Suppressor macrophage (primary cell): ENCODE data around the gene C1QBP.
A peak's percentile ranks its signal among the peaks of the same experiment; 100 is the strongest.
"Not testable (repeated sequence)": the region's sequence is repeated elsewhere in the genome, so short reads cannot be mapped to it uniquely, and the experiment has no call there.

Experiments used
- DNase-seq, 4 experiments: peaks; one replicate each; pipeline ENCODE4 v3.0.0-alpha.2; 2020 to 2022
- total RNA-seq, 17 experiments: gene quantifications; one replicate each; lab custom pipeline; 2026; ENCODE audit warnings: mixed read lengths in 6 of 17, inconsistent platforms in 3 of 17; lab: John Stamatoyannopoulos, UW

C1QBP gene
- 39.0 to 126 (median 69.2) reads per million in 17 experiments for total RNA-seq

GRCh38 chr17:5438716-5439445, at the start of gene C1QBP:
TSS of gene C1QBP (minus strand) at chr17:5439155. CDS start at chr17:5439073, 82 bp downstream.
- DNase-seq: peak; percentile 97 to 100 (median 98)

DNA sequence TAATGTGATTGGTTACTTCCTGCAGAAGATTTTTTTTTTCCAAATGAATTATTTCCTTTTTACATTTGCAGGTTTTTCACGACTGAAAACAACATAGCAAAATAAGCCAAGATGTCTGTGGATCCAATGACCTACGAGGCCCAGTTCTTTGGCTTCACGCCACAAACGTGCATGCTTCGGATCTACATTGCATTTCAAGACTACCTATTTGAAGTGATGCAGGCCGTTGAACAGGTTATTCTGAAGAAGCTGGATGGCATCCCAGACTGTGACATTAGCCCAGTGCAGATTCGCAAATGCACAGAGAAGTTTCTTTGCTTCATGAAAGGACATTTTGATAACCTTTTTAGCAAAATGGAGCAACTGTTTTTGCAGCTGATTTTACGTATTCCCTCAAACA, 49.8 kb upstream of the C1QBP start:
- DNase-seq: no peak

DNA sequence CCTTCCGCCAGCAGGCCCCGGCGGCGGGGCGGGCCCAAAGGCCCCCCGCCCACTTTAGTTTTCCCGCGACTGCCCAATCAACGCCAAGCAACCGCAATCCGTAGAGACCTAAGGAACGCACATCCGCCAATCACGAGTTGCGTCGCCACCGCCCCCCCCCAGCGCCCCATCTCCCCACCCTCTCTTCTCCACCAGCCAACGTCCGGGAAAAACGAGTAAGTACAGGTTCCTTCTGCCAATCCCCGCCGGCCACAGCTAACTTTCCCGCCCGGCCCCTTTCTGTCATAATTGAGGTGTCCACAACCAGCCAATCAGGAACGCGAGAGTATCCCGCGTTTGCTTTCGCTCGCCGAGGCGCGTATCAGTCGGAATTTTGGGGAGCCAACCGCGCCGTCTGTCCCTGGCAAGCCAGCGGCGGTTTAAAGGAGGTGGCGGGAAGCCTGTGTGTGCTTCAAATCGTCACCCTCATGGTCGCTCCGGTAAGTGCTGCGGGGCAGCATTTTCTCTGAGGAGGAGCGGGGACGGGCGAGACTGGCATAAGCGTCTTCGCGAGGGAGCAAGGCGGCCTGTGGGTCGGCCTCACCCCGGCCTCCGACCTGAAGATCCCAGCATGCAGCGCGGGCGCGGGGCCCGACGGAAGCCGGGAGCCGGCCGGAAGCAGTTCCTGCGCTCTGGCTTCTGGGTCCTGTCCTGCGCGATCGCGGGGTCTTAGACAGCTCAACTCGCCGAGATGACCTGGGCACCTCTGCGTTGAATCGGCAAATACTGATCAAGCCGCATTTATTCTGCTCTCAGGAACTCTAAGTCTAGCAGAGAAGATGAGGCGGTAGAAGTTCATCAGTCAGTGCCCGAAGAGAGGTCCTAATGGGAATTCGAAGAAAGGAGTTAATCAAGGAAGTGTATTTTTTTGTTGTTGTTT, 47.5 kb upstream of the C1QBP start, which contains the start of gene MIS12:
TSS of gene MIS12 (plus strand) at position 361 of the 919 bp plus-strand sequence. CDS start 2,297 bp downstream, outside the sequence.
- peak; percentile 97 to 100 (median 98) for DNase-seq

DNA sequence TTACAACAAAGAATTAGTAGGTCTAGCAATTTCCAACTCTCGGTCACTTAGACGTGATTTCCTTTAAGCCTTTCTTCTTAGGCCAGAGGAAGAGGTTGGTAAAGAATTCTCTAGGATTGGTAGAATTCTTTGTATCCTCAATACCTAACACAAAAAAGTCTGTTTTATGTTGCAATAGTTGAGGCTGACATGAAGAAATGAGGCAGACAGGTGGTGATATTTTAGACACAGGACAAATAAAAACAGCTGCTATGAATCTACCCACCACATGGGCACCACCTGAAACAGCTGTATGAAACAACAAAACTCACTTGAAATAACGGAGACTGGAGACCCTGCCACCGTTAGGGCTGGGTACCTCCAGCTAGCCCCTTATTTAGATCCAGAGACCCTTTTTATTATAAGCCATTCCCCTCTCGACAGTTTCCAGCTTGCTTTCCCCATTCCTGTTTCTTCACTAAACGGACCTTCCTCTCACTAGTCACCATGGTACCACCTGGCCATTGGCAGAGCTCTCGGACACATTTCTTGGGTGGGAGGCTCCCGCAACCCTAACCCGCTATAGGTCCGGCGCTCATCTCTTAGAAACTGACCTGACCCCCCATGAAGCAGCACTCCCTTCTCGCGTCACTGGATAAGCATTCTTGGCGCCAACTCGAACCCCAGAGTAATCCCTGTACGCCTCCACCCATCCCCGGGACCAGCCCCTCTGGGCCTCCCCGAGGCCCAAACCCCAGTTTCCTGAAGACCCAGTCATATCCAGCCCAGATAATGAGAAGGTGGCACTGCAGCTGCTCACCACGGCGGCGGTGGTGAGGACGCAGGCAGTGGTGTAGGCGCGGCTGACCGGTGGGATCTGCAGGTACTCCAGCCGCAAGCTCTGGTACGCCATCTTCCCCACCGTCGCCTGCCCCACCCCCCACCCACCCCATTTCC, 46.6 kb upstream of the C1QBP start, which contains the start of gene DERL2:
TSS of gene DERL2 (minus strand) at position 909 of the 936 bp plus-strand sequence. CDS start at position 892, 17 bp downstream.
- peak in 1 of 4 experiments; percentile 20 for DNase-seq

DNA sequence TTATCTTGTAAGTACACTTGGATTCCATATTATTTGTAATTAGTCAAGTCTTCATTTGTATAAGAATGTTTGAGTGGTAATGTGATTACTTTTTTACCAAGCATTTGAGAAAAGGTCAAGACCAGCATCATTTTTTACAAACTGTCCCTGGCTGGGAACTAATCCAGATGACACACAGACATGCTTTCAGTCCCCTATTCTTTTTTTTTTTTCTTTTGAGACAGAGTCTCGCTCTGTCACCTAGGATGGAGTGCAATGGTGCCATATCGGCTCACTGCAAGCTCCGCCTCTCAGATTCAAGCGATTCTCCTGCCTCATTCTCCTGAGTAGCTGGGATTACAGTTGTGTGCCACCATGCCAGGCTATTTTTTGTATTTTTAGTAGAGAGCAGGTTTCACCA, 42.5 kb upstream of the C1QBP start:
- DNase-seq: no peak

GRCh38 chr17:5480962-5481361, 42.0 kb upstream of the C1QBP start:
- DNase-seq: no peak

GRCh38 chr17:5478992-5479391, 40.0 kb upstream of the C1QBP start:
- DNase-seq: no peak

GRCh38 chr17:5473906-5474305, 35.0 kb upstream of the C1QBP start:
- no peak for DNase-seq

DNA sequence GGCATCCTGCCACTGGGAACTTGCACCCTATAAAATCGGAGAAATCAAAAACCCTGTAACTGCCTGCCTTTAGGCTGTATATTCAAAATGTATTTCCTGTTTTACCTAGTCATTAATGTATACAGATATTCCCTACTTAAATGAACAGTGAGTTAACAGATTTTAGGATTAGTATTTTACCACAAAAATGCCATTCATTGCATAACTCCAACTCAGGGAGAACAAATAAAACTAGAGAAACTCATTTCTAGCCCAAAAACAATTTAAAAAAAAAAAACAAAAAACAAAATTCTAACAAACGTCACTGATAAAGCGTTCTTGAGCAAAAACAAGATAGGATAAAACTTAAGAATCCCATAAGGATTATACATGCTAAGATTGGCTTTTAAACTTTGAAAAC, 33.6 kb upstream of the C1QBP start:
- DNase-seq: no peak

DNA sequence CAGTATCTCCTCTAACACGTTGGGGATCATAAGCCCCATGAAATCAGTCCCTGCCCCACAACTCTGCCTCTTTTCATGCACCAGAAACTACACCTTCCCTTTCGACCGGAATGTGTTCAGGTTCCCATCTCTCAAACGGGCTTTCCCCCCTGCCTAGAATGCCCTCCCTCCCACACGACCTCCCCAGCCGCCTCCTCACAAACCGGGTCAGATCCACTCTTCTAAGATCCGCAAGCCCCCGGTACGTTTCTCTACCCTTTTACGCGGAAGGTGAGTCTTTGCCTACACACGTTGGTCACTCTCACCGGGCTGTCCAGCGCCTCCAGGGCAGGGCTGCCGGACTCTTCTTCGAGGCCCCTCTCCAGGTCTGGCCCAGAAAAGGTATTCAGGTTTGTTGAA, 29.1 kb upstream of the C1QBP start:
- peak in 2 of 4 experiments; percentile 14 to 15 for DNase-seq

DNA sequence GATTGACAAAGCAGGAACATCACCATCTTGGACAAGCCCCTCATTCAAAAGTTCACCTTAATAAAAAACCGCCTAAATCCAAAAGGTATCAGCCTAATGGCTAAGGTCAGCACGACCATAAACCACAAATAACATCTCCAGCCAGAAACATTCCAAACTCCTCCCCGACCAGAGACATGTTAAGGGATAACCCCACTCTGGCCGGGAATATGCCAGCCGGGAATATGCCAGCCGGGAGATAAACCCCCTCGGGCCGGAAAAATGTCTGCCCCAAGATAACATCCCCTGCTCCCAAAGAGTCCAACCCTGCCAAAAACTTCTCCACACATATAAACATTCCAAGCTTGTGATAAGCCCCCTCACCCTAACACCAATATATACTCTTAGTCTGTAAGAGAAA, 28.5 kb upstream of the C1QBP start:
- no peak for DNase-seq

GRCh38 chr17:5466295-5466694, 27.3 kb upstream of the C1QBP start:
- no peak for DNase-seq

DNA sequence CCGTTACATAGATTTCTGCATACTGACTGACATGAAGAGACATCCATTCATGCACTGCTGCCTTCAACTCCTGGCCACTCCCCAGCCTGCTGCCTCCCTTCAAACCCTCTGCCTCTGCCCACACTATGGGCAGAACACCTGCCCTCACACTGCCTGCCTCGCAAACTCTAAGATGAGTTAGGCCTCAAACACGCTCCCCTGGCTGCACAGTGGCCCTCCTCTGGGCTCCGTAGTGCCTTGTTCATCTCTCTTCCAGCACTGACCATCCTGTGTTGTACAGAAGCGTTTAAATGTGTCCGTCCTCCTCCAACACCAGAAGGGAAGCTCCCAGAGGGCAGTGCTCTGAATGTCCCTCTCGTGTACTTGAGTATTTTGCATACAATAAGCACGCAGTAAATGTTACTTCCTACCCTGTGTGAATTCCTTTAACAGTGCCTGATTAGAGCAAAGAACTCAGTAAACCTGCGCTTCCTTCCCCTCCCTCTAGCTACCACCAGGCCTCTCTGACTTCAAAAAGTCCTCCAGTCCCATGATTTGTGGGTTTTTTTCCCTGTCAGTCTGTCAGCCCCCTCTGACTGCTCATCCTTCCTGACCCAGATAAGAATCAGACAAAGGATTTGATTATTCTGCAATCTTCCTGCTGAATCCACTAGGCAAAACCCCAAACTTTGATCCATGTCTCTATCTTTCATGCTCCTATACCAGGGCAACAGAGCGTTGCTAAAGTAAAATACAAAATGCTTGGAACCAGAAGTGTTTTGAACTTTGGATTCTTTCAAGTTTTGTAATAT, 26.0 kb upstream of the C1QBP start:
- no peak for DNase-seq

GRCh38 chr17:5446786-5447185, 7.8 kb upstream of the C1QBP start:
- DNase-seq: no peak

DNA sequence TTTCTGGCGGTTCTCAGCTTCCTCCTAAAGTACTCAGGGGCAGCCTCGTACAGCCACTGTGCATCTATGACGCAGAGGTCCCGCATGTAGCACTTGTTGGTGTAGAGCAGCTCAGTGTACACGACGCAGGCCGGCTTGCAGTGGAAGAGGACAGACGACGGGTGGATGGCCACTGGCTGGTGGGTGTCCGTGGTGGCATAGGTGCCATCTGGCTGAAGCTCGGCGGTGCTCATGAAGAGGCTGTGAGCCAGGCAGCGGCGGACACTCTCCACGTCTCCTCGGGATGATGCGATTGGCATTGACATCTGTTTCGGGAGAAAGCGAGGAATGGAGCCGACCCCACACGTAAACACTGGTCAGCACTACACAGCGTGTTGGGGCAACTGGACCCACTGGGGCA, 5.3 kb upstream of the C1QBP start:
- DNase-seq: no peak

DNA sequence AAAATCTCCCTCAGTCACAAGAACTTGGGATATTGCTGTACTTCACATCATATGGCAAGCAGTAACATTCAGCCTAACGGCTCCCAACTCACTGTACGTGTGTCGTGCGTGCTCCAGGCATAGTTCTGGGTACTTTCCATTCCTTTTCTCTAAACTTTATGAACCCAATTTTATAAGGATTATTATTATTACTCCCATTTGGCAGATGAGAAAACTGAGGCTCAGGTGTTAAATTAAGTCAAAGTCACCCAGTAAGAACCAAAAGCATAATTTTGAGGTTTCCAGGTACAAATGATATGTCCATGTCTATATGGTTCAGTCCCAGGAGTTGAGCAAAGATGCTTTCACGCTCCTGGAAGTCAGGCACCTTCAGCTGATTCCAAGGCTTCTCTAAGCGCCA, 4.8 kb upstream of the C1QBP start:
- no peak for DNase-seq

DNA sequence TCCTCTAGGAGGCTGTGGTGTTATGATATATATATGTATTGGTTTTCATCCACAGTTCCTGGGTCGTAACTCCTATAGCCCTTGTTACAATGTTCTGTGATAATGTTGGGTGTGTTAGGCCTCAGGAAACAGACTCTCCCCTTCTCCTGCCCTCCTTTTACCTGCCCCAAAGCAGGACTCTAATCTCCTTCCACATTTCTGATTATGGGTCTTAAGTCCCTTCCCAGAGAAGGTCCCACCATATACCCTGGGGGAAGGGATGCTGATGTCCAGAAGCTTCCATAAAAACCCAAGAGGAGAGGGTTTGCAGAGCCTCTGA, 450 bp upstream of the C1QBP start:
- no peak for DNase-seq

GRCh38 chr17:5437721-5438317, 1.1 kb downstream of the C1QBP start:
- no peak for DNase-seq

DNA sequence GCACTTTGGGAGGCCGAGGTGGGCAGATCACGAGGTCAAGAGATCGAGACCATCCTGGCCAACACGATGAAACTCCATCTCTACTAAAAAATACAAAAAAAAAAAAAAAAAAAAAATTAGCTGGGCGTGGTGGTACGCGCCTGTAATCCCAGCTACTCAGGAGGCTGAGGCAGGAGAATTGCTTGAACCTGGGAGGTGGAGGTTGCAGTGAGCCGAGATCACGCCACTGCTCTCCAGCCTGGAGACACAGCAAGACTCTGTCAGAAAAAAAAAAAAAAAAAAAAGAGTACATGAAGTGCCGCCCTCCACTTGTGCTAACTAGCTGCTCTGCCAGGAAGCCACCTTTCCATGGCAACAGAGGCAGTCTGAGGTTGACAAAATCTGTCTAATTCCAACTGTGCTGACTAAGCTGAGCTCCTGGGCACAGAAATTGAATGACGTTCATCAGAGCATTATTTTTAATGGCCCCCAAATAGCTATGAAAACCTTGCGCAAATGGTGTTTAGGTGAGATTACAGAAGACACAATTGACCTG, 3.1 kb downstream of the C1QBP start:
- DNase-seq: not testable (repeated sequence)

DNA sequence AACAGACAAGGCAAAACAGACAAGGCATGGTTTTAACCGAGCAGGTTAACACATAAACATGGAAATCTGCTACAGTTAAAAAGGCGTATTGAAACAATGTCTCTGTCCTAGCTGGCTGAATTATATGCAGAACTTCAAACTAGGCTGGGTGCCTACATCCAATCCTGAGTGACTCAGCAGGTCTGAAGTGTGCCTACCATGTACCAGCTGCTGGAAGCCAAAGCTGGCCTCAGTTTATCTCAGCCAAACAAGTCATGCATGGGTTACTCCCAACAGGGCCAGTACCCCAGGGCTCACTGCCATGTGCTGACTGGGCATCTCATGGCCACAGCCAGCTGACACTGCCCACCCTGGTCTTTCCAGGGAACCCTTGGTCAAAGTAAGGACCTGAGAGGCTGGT, 4.0 kb downstream of the C1QBP start:
- DNase-seq: no peak
